Pancreas (tissue), 10 donors: ENCODE results near the gene LRMDA. TPM values are rescaled to one million over a fixed set of nuclear protein-coding genes. Genes with fewer than 3 reads are reported as not detected.

Source experiments
- ATAC-seq, 4 donors: fragments of 200-7000 bp; cut with Tn5 transposase; one replicate each; pipeline versions ENCODE4 v1.8.0 to v1.9.1; 2020; ENCODE audit warnings: mild to moderate bottlenecking in 4 of 4, moderate library complexity in 4 of 4
- DNase-seq, 6 donors: peaks; one replicate each; pipeline ENCODE4 v3.0.0-alpha.2; 2020
- FAIRE-seq: peaks from 2 replicates; lab custom pipeline; 2012; peaks lifted over from hg19 to GRCh38; lab: Jason Lieb, UNC
- H3K27ac ChIP-seq, 4 donors: fragments of 200-600 bp; sonication (generic); 1 replicate in 3 of 4; 2 replicates in 1 of 4; pipeline versions ENCODE4 v1.5.0 to v1.8.0; 2020
- H3K27me3 ChIP-seq, 4 donors: fragments of 200-600 bp; one replicate each; pipeline ENCODE4 v1.8.0; 2021
- H3K36me3 ChIP-seq, 3 donors: fragments of 200-600 bp; sonication (generic) in 1 of 3; one replicate each; pipeline versions ENCODE4 v1.5.0 to v1.8.0; 2020 to 2021
- H3K4me1 ChIP-seq, 3 donors: fragments of 200-600 bp; one replicate each; pipeline ENCODE4 v1.8.0; 2021
- H3K4me3 ChIP-seq, 4 donors: fragments of 200-600 bp; sonication (generic) in 2 of 4; one replicate each; pipeline versions ENCODE4 v1.5.0 to v1.8.0; 2020 to 2021
- H3K9me3 ChIP-seq, 4 donors: fragments of 200-600 bp; one replicate each; pipeline ENCODE4 v1.8.0; 2021
- WGBS, 2 donors: extraction: QIAGEN DNeasy Blood & Tissue Kit; methylation state at CpG; one replicate each; pipeline ENCODE4 v1.1.7; 2013; 5-methylcytosine and 5-hydroxymethylcytosine counted together
- intact Hi-C, 3 donors: fragments of 100-400 bp; cut with DNase I; formaldehyde crosslinking; loops; one replicate each; pipeline versions ENCODE4 v1.11.1 to v1.14.2; 2022
- polyA plus RNA-seq, 2 donors: library from polyadenylated mRNA; stranded (reverse); fragments of 200-250 nt; gene quantifications; one replicate each; pipeline ENCODE4 v1.2.3, GENCODE V29; 2013
- total RNA-seq, 6 donors: library from RNA; stranded (reverse); fragmentation: NEBNext Ultra II Directional in 4 of 6; extraction: Animal tissue kit (Norgen Biotek cat#: 25700) in 4 of 6; gene quantifications; one replicate each; pipeline versions ENCODE4 v1.2.1 to v1.2.4, GENCODE V29; 2021 to 2023
- TF ChIP-seq, protein P1 (sequence below), 4 donors: fragments of 200-600 bp; sonication (generic) in 3 of 4; IDR thresholded peaks; one replicate each; pipeline versions ENCODE4 v1.5.0 to v1.8.0; 2021; ENCODE audit warnings: antibody characterized with exemption in 4 of 4
- donor health status: healthy with polysubstance abuse.
- donor health status: DM: no; HTN: no; CAD: no; lungs with moderate emphysema.
- donor health status: DM: no; HTN: no; CAD: no.
- donor health status: control.
- donor health status: control.
- donor health status: Bipolar disorder and iron deficiency.
- donor health status: DM: yes; HTN: yes; CAD: no.
- donor health status: DM: no; HTN: no; CAD: no.
- donor health status: DM: no; HTN: no; CAD: no.
- donor health status: DM: yes; HTN: yes; CAD: no.

The LRMDA gene
- total and polyA plus RNA-seq, 8 donors: 4.6 to 21.2 (median 13.4) TPM

- peaks cover 0 to 4% (median 0%) of the 10 kb centered on the region in 3 donors for H3K4me1 ChIP-seq
- FAIRE-seq (no peak), ATAC-seq (peak in 1 of 4 donors; percentile 3)
Observed at GRCh38 chr10:75407713-75408508, 23.5 kb upstream of the LRMDA start.

DNA sequence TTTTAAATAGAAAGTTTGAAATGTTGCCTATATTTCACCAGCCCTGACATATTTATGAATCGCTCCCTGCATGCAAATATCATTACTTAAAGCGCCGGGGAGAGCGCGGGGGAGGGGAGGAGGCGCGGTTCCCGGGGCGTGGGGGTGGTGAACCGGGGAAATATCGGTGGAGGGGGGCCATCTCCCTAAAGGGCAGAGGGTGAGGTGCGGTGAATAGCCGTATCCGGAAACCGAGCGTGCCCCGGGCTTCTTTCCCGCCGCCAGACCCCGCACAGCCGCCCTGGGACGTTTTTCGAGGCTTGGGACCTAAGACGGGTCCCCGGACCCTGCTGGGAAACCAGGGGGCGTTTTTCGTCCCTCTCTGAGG, 22.9 kb upstream of the LRMDA start:
- intact Hi-C loops: loop anchor here in 1 of 3 donors (10.0 kb wide), 2 partner anchors 366 to 516 kb away; no protein-coding TSS in a partner anchor
- Histone ChIP-seq H3K4me1 (peaks cover 0 to 4% (median 0%) of the 10 kb centered on the region in 3 donors), H3K27ac (peak overlapping the region; percentile 70 to 97 (median 86)), H3K9me3 (no peaks in the 10 kb centered on the region), H3K36me3 (no peaks in the 10 kb centered on the region), H3K4me3 (peak overlapping the region; percentile 49 to 87 (median 60)), H3K27me3 (no peaks in the 10 kb centered on the region)
- ATAC-seq (peak in 2 of 4 donors; percentile 1), FAIRE-seq (no peak), DNase-seq (peak in 3 of 6 donors; percentile 42 to 68 (median 49))
- 8 to 9% methylated on average over 27 of the region's 27 CpGs for WGBS, 2 donors
- TF ChIP-seq, protein P1, sequence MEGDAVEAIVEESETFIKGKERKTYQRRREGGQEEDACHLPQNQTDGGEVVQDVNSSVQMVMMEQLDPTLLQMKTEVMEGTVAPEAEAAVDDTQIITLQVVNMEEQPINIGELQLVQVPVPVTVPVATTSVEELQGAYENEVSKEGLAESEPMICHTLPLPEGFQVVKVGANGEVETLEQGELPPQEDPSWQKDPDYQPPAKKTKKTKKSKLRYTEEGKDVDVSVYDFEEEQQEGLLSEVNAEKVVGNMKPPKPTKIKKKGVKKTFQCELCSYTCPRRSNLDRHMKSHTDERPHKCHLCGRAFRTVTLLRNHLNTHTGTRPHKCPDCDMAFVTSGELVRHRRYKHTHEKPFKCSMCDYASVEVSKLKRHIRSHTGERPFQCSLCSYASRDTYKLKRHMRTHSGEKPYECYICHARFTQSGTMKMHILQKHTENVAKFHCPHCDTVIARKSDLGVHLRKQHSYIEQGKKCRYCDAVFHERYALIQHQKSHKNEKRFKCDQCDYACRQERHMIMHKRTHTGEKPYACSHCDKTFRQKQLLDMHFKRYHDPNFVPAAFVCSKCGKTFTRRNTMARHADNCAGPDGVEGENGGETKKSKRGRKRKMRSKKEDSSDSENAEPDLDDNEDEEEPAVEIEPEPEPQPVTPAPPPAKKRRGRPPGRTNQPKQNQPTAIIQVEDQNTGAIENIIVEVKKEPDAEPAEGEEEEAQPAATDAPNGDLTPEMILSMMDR (IDR thresholded peaks at IDR 0.05): no peak

More at GRCh38 chr10:75407713-75408508, 23.5 kb upstream of the LRMDA start:
- no peaks in the 10 kb centered on the region for H3K27me3 ChIP-seq
- peak; percentile 39 to 85 (median 55) for DNase-seq
- intact Hi-C loops: loop anchor here in 1 of 3 donors (10.0 kb wide), 2 partner anchors 367 to 517 kb away; no protein-coding TSS in a partner anchor
- H3K36me3 ChIP-seq: no peaks in the 10 kb centered on the region
- H3K4me3 ChIP-seq: peak overlapping the region; percentile 49 to 87 (median 60)
- WGBS, 2 donors: 31 to 33% methylated on average over 66 to 68 of the region's 68 CpGs
- H3K27ac ChIP-seq: peak overlapping the region; percentile 32 to 97 (median 86)
- H3K9me3 ChIP-seq: no peaks in the 10 kb centered on the region
- TF ChIP-seq, protein P1 (IDR thresholded peaks at IDR 0.05): no peak

- peak overlapping the region; percentile 49 to 87 (median 60) for H3K4me3 ChIP-seq
- FAIRE-seq: no peak
- intact Hi-C loops: loop anchor here in 1 of 3 donors (10.0 kb wide), 2 partner anchors 366 to 516 kb away; no protein-coding TSS in a partner anchor
- no peaks in the 10 kb centered on the region for H3K9me3 ChIP-seq
- no peaks in the 10 kb centered on the region for H3K27me3 ChIP-seq
- peak overlapping the region; percentile 70 to 97 (median 86) for H3K27ac ChIP-seq
- TF ChIP-seq, protein P1 (IDR thresholded peaks at IDR 0.05): no peak
- H3K4me1 ChIP-seq: peaks cover 0 to 4% (median 0%) of the 10 kb centered on the region in 3 donors
- peak; percentile 69 to 86 (median 82) for ATAC-seq
- WGBS, 2 donors: 1% methylated on average over 66 to 76 of the region's 76 CpGs
- peak; percentile 82 to 91 (median 87) for DNase-seq
- H3K36me3 ChIP-seq: no peaks in the 10 kb centered on the region
Observed at GRCh38 chr10:75408911-75409885, 22.2 kb upstream of the LRMDA start.

GRCh38 chr10:75410132-75411005, 21.1 kb upstream of the LRMDA start:
- ATAC-seq (no peak), FAIRE-seq (no peak), DNase-seq (no peak)
- H3K27ac ChIP-seq: peak overlapping the region in 1 of 4 donors; percentile 84
- intact Hi-C loops: loop anchor here in 2 of 3 donors (10.0 kb wide), 2 partner anchors 314 to 494 kb away; no protein-coding TSS in a partner anchor
- H3K4me1 ChIP-seq: peaks cover 0 to 4% (median 0%) of the 10 kb centered on the region in 3 donors
- H3K27me3 ChIP-seq: no peaks in the 10 kb centered on the region
- peak overlapping the region in 1 of 4 donors; percentile 61 for H3K4me3 ChIP-seq
- TF ChIP-seq, protein P1 (IDR thresholded peaks at IDR 0.05): no peak
- H3K36me3 ChIP-seq: no peaks in the 10 kb centered on the region
- no peaks in the 10 kb centered on the region for H3K9me3 ChIP-seq
- 77 to 80% methylated on average over 10 of the region's 10 CpGs for WGBS, 2 donors
